ENCODE data around the gene TIPIN.
A peak's percentile ranks its signal among the peaks of the same experiment; 100 is the strongest.

TIPIN gene

GRCh38 chr15:66296186-66296585 is 60.3 kb downstream of the TIPIN start:
- DNase-seq = no peak

- DNase-seq = no peak
Measured at GRCh38 chr15:66294932-66295235, 61.6 kb downstream of the TIPIN start.

GRCh38 chr15:66294157-66294931 is 62.1 kb downstream of the TIPIN start:
- DNase-seq = peak; percentile 27

GRCh38 chr15:66293419-66294156 is 62.9 kb downstream of the TIPIN start, which contains the start of gene DIS3L:
Gene DIS3L (plus strand): TSS chr15:66293568. CDS start chr15:66293597, 29 bp downstream.
- DNase-seq = no peak

GRCh38 chr15:66292571-66293418 is 63.7 kb downstream of the TIPIN start:
- DNase-seq = no peak

GRCh38 chr15:66291816-66292570 is 64.5 kb downstream of the TIPIN start:
- DNase-seq = no peak

GRCh38 chr15:66290518-66290917 is 66.0 kb downstream of the TIPIN start:
- no peak for DNase-seq

GRCh38 chr15:66290007-66290406 is 66.5 kb downstream of the TIPIN start:
- DNase-seq = no peak

GRCh38 chr15:66288551-66289185 is 67.8 kb downstream of the TIPIN start:
- no peak for DNase-seq

- DNase-seq = no peak
Measured at GRCh38 chr15:66288093-66288492, 68.4 kb downstream of the TIPIN start.

GRCh38 chr15:66287461-66288057 is 68.9 kb downstream of the TIPIN start:
- DNase-seq = no peak

Data from NCI-H524 treated with DMSO at 0.1 percent for 48 hours (cell line).